Esophagus squamous epithelium (tissue), 4 donors: ENCODE data around the gene CRLF3.

Source experiments
- POLR2A ChIP-seq, 4 donors: fragments of 450-650 bp; IDR thresholded peaks; one replicate each; pipeline ENCODE4 v1.6.1; 2017; ENCODE audit warnings: antibody characterized with exemption in 4 of 4, mild to moderate bottlenecking in 4 of 4, moderate library complexity in 3 of 4
- TF ChIP-seq, protein P1 (sequence below), 6 experiments: fragments of 450-650 bp in 4 of 6; fragments of 200-600 bp in 2 of 6; sonication (generic) in 2 of 6; IDR thresholded peaks; one replicate each; pipeline ENCODE4 v1.5.1; 2016 to 2019; ENCODE audit warnings: antibody characterized with exemption in 6 of 6, mild to moderate bottlenecking in 4 of 6, moderate library complexity in 4 of 6

DNA sequence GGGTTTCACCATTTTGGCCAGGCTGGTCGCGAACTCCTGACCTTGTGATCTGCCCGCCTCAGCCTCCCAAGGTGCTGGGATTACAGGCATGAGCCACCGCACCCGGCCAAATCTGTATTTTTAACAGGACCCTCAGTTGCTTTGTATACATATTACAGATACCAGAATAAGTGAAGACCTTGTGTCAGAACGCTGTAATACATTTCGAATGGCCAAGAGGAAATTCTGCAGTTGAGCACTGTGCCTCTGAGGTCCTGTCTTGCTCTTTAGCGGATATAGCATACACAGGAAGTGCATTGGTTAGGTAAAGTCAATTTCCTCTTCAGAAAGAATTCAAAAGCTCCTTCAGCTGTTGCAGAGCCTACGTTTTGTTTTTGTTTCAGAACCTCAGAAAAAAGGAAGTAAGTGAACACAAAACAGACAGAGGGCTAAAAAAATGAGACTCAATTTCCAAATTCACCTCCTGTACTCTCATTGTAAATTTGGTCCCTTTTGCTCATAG is 15.7 kb downstream of the CRLF3 start:
- TF ChIP-seq, protein P1, sequence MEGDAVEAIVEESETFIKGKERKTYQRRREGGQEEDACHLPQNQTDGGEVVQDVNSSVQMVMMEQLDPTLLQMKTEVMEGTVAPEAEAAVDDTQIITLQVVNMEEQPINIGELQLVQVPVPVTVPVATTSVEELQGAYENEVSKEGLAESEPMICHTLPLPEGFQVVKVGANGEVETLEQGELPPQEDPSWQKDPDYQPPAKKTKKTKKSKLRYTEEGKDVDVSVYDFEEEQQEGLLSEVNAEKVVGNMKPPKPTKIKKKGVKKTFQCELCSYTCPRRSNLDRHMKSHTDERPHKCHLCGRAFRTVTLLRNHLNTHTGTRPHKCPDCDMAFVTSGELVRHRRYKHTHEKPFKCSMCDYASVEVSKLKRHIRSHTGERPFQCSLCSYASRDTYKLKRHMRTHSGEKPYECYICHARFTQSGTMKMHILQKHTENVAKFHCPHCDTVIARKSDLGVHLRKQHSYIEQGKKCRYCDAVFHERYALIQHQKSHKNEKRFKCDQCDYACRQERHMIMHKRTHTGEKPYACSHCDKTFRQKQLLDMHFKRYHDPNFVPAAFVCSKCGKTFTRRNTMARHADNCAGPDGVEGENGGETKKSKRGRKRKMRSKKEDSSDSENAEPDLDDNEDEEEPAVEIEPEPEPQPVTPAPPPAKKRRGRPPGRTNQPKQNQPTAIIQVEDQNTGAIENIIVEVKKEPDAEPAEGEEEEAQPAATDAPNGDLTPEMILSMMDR (IDR thresholded peaks at IDR 0.05), result no peak
- TF ChIP-seq POLR2A (IDR thresholded peaks at IDR 0.05), result no peak
